OCI-LY1 (cell line): ENCODE data around the gene AP4S1.
"Not testable (repeated sequence)": the region's sequence is repeated elsewhere in the genome, so short reads cannot be mapped to it uniquely, and the experiment has no call there.

ENCODE experiments used
- H2AFZ ChIP-seq: fragments of 200-600 bp; sonication (generic), shearing (Covaris generic); 2 replicates; pipeline ENCODE4 v1.6.0; 2014; ENCODE audit warnings: antibody characterized with exemption, mild to moderate bottlenecking, low read length
- H3F3A ChIP-seq: fragments of 200-600 bp; sonication (generic), shearing (Covaris generic); 2 replicates; pipeline ENCODE4 v1.6.0; 2014; ENCODE audit warnings: mild to moderate bottlenecking, antibody characterized with exemption, low read length, moderate library complexity; ENCODE audit not compliant: insufficient read depth
- H3K27ac ChIP-seq: fragments of 200-600 bp; sonication (generic); 2 replicates; pipeline ENCODE4 v1.5.1; 2014; ENCODE audit warnings: low read length, mixed run types, mild to moderate bottlenecking, low read depth; ENCODE audit not compliant: poor library complexity, severe bottlenecking
- H3K27me3 ChIP-seq: fragments of 200-600 bp; sonication (generic); 2 replicates; pipeline ENCODE4 v1.6.0; 2014; ENCODE audit warnings: antibody characterized with exemption, mild to moderate bottlenecking, low read length, moderate library complexity; ENCODE audit not compliant: insufficient read depth
- H3K36me3 ChIP-seq: fragments of 200-600 bp; sonication (generic); 2 replicates; pipeline ENCODE4 v1.6.1; 2014; ENCODE audit warnings: mild to moderate bottlenecking, antibody characterized with exemption, low read length, moderate library complexity, mixed read lengths; ENCODE audit not compliant: insufficient read depth
- H3K4me1 ChIP-seq: fragments of 200-600 bp; sonication (generic); 2 replicates; pipeline ENCODE4 v1.5.1; 2014; ENCODE audit warnings: mild to moderate bottlenecking, low read length, moderate library complexity; ENCODE audit not compliant: insufficient read depth, severe bottlenecking
- H3K4me2 ChIP-seq: fragments of 200-600 bp; sonication (generic), shearing (Covaris generic); 2 replicates; pipeline ENCODE4 v1.6.1; 2014; ENCODE audit warnings: low read length
- H3K4me3 ChIP-seq: fragments of 200-600 bp; sonication (generic); 2 replicates; pipeline ENCODE4 v1.5.1; 2014; ENCODE audit warnings: low read length, low read depth, mild to moderate bottlenecking, mixed read lengths; ENCODE audit not compliant: poor library complexity, severe bottlenecking
- H3K79me2 ChIP-seq: fragments of 200-600 bp; shearing (Covaris generic); 2 replicates; pipeline ENCODE4 v1.6.1; 2016; ENCODE audit warnings: mixed run types, low read length, mixed read lengths; ENCODE audit not compliant: insufficient read depth
- H3K9ac ChIP-seq: fragments of 200-600 bp; sonication (generic), shearing (Covaris generic); 2 replicates; pipeline ENCODE4 v1.6.1; 2014; ENCODE audit warnings: mild to moderate bottlenecking, low read length, mixed read lengths
- H3K9me2 ChIP-seq: fragments of 200-600 bp; sonication (generic), shearing (Covaris generic); 2 replicates; pipeline ENCODE4 v1.6.1; 2014; ENCODE audit warnings: low read depth, mild to moderate bottlenecking, low read length, mixed read lengths
- H3K9me3 ChIP-seq: fragments of 200-600 bp; shearing (Covaris generic); 2 replicates; pipeline ENCODE4 v1.6.1; 2014; ENCODE audit warnings: low read length, mixed read lengths
- H4K20me1 ChIP-seq: fragments of 200-600 bp; sonication (generic), shearing (Covaris generic); 2 replicates; pipeline ENCODE4 v1.6.0; 2016; ENCODE audit warnings: mild to moderate bottlenecking, low read length; ENCODE audit not compliant: insufficient read depth
- EZH2 ChIP-seq: fragments of 200-600 bp; sonication (generic), shearing (Covaris generic); IDR thresholded peaks from 2 replicates; pipeline ENCODE4 v1.8.0; 2017; ENCODE audit warnings: borderline replicate concordance, mixed run types, mild to moderate bottlenecking, antibody characterized with exemption, low read length, moderate library complexity, mixed read lengths
- TF ChIP-seq, protein P1 (sequence below): fragments of 200-600 bp; sonication (generic), shearing (Covaris generic); IDR thresholded peaks from 2 replicates; pipeline ENCODE4 v1.5.1; 2017; ENCODE audit warnings: mild to moderate bottlenecking, antibody characterized with exemption, low read length, moderate library complexity, mixed read lengths

AP4S1 gene

DNA sequence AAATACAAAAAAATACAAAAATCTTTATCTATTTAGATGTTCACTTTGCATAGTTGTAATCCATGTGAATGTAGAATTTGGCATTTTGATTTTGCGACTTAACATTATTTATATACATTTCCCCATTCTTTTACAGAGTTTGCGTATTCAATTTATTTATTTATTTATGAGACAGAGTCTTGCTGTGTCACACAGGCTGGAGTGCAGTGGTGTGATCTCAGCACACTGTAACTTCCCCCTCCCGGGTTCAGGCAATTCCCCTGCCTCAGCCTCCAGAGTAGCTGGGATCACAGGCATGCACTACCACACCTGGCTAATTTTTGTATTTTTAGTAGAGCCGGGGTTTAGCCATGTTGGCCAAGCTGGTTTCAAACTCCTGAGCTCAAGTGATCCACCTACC lies 26.1 kb downstream of the AP4S1 start:
- H3K79me2 ChIP-seq: no peaks in the 10 kb centered on the region
- no peaks in the 10 kb centered on the region for H3K4me1 ChIP-seq
- H3K9me2 ChIP-seq: no peaks in the 10 kb centered on the region
- no peaks in the 10 kb centered on the region for H3K27me3 ChIP-seq
- H3F3A ChIP-seq: no peaks in the 10 kb centered on the region
- no peak overlapping the region for H3K4me3 ChIP-seq
- H3K36me3 ChIP-seq: no peaks in the 10 kb centered on the region
- TF ChIP-seq, protein P1, sequence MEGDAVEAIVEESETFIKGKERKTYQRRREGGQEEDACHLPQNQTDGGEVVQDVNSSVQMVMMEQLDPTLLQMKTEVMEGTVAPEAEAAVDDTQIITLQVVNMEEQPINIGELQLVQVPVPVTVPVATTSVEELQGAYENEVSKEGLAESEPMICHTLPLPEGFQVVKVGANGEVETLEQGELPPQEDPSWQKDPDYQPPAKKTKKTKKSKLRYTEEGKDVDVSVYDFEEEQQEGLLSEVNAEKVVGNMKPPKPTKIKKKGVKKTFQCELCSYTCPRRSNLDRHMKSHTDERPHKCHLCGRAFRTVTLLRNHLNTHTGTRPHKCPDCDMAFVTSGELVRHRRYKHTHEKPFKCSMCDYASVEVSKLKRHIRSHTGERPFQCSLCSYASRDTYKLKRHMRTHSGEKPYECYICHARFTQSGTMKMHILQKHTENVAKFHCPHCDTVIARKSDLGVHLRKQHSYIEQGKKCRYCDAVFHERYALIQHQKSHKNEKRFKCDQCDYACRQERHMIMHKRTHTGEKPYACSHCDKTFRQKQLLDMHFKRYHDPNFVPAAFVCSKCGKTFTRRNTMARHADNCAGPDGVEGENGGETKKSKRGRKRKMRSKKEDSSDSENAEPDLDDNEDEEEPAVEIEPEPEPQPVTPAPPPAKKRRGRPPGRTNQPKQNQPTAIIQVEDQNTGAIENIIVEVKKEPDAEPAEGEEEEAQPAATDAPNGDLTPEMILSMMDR: no peak
- no peak for TF ChIP-seq EZH2
- no peak overlapping the region for H3K27ac ChIP-seq
- H3K9ac ChIP-seq: no peak overlapping the region
- H3K9me3 ChIP-seq: no peaks in the 10 kb centered on the region
- H4K20me1 ChIP-seq: no peaks in the 10 kb centered on the region
- H3K4me2 ChIP-seq: no peak overlapping the region
- no peak overlapping the region for H2AFZ ChIP-seq

DNA sequence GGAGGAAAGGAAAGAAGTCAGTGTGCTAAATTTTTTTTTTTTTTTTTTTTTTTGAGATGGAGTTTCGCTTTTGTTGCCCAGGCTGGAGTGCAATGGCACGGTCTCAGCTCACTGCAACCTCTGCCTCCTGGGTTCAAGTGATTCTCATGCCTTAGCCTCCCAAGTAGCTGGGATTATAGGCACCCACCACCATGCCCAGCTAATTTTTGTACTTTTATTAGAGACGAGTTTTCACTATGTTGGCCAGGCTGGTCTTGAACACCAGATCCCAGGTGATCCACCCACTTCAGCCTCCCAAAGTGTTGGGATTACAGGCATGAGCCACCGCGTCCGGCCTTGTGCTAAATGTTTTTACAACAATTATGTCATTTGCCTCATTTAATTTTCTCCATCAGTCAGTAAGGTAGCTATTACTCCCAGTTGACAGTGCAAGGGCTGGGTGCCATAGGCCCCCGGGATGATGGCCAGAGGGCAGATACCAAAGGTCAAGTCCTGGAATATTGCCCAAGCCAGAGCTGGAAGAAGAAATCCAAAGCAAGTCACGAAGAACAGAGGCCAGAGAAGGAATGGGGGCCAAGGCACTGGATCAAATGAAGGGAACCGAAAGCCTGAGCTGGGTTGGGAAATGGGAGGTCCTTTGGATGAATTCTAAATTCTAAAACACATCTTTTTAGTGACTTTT lies 27.6 kb downstream of the AP4S1 start:
- not testable (repeated sequence) for H3K36me3 ChIP-seq, H3K4me1 ChIP-seq, H3K9me3 ChIP-seq, H3K9me2 ChIP-seq, H3K9ac ChIP-seq, H3K79me2 ChIP-seq, H4K20me1 ChIP-seq, H3F3A ChIP-seq, H3K27me3 ChIP-seq, H2AFZ ChIP-seq, H3K27ac ChIP-seq, H3K4me3 ChIP-seq, H3K4me2 ChIP-seq

DNA sequence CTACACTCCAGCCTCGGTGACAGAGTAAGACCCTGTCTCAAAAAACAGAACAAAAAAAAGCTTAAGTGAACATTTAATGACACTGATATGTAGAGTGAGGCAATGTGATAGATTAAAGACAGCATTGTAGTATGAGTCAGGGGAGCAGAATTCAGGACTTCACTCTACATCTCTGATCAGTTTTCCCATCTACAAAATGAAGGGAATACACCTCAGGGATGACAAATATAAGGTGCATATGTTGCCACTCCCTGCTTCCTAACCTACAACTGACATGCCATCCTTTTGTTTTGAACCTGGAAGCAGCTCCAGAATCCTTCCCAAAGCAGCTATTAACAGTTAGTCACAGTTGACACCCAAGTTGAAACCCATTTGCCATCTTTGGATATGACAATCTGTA lies 31.6 kb downstream of the AP4S1 start:
- no peak overlapping the region for H3K27ac ChIP-seq

More for the DNA sequence above, 31.6 kb downstream of the AP4S1 start:
- Histone ChIP-seq H3K9me3 (no peaks in the 10 kb centered on the region), H3K9me2 (no peaks in the 10 kb centered on the region), H3K9ac (no peak overlapping the region), H3F3A (no peaks in the 10 kb centered on the region), H2AFZ (no peak overlapping the region), H3K79me2 (no peaks in the 10 kb centered on the region), H3K27me3 (no peaks in the 10 kb centered on the region), H3K4me3 (no peak overlapping the region), H4K20me1 (no peaks in the 10 kb centered on the region), H3K4me1 (peaks cover 11% of the 10 kb centered on the region), H3K36me3 (no peaks in the 10 kb centered on the region), H3K4me2 (no peak overlapping the region)
- TF ChIP-seq, protein P1: no peak
- no peak for TF ChIP-seq EZH2
